Osteocyte (in vitro differentiated cells): ENCODE results near the gene UBN1. TPM values are rescaled to one million over a fixed set of nuclear protein-coding genes. Genes with fewer than 3 reads are reported as not detected.

Experiments
- DNase-seq: peaks from one replicate; pipeline ENCODE4 v3.0.0; 2021; ENCODE audit warnings: mixed read lengths; ENCODE audit not compliant: unreplicated experiment; ENCODE audit errors: extremely low spot score
- H3K27ac Mint-ChIP-seq: one replicate; pipeline ENCODE4 v1.8.0; 2021; ENCODE audit warnings: mild to moderate bottlenecking, mixed read lengths; ENCODE audit not compliant: unreplicated experiment
- H3K27me3 Mint-ChIP-seq: one replicate; pipeline ENCODE4 v1.8.0; 2021; ENCODE audit warnings: mixed read lengths; ENCODE audit not compliant: unreplicated experiment
- H3K36me3 Mint-ChIP-seq: one replicate; pipeline ENCODE4 v1.8.0; 2021; ENCODE audit warnings: mixed read lengths; ENCODE audit not compliant: unreplicated experiment
- H3K4me1 Mint-ChIP-seq: one replicate; pipeline ENCODE4 v1.8.0; 2021; ENCODE audit warnings: mixed read lengths; ENCODE audit not compliant: unreplicated experiment
- H3K4me3 Mint-ChIP-seq: one replicate; pipeline ENCODE4 v1.8.0; 2021; ENCODE audit warnings: mild to moderate bottlenecking, moderate library complexity, mixed read lengths; ENCODE audit not compliant: unreplicated experiment
- H3K9me3 Mint-ChIP-seq: one replicate; pipeline ENCODE4 v1.8.0; 2021; ENCODE audit warnings: mixed read lengths; ENCODE audit not compliant: unreplicated experiment
- total RNA-seq: library from RNA; stranded (reverse); gene quantifications from 2 replicates; pipeline ENCODE4 v1.2.1, GENCODE V29; 2021
- TF ChIP-seq, protein P1 (sequence below): fragments of 200-600 bp; sonication (generic); IDR thresholded peaks from 2 replicates; pipeline ENCODE4 v1.5.0; 2021; ENCODE audit warnings: antibody characterized with exemption, mild to moderate bottlenecking, moderate library complexity

UBN1 gene
- total RNA-seq, 1 donor from 2014 or later: 50.8 TPM

- H3K4me3 Mint-ChIP-seq: peak overlapping the region; percentile 48
- DNase-seq: no peak
- H3K4me1 Mint-ChIP-seq: peaks cover 19% of the 10 kb centered on the region
- no peak overlapping the region for H3K27ac Mint-ChIP-seq
- TF ChIP-seq, protein P1, sequence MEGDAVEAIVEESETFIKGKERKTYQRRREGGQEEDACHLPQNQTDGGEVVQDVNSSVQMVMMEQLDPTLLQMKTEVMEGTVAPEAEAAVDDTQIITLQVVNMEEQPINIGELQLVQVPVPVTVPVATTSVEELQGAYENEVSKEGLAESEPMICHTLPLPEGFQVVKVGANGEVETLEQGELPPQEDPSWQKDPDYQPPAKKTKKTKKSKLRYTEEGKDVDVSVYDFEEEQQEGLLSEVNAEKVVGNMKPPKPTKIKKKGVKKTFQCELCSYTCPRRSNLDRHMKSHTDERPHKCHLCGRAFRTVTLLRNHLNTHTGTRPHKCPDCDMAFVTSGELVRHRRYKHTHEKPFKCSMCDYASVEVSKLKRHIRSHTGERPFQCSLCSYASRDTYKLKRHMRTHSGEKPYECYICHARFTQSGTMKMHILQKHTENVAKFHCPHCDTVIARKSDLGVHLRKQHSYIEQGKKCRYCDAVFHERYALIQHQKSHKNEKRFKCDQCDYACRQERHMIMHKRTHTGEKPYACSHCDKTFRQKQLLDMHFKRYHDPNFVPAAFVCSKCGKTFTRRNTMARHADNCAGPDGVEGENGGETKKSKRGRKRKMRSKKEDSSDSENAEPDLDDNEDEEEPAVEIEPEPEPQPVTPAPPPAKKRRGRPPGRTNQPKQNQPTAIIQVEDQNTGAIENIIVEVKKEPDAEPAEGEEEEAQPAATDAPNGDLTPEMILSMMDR: no peak
- peaks cover 8% of the 10 kb centered on the region for H3K36me3 Mint-ChIP-seq
- no peaks in the 10 kb centered on the region for H3K9me3 Mint-ChIP-seq
- H3K27me3 Mint-ChIP-seq: no peaks in the 10 kb centered on the region
These were observed 46.8 kb upstream of the UBN1 start for GRCh38 chr16:4800290-4801041.

DNA sequence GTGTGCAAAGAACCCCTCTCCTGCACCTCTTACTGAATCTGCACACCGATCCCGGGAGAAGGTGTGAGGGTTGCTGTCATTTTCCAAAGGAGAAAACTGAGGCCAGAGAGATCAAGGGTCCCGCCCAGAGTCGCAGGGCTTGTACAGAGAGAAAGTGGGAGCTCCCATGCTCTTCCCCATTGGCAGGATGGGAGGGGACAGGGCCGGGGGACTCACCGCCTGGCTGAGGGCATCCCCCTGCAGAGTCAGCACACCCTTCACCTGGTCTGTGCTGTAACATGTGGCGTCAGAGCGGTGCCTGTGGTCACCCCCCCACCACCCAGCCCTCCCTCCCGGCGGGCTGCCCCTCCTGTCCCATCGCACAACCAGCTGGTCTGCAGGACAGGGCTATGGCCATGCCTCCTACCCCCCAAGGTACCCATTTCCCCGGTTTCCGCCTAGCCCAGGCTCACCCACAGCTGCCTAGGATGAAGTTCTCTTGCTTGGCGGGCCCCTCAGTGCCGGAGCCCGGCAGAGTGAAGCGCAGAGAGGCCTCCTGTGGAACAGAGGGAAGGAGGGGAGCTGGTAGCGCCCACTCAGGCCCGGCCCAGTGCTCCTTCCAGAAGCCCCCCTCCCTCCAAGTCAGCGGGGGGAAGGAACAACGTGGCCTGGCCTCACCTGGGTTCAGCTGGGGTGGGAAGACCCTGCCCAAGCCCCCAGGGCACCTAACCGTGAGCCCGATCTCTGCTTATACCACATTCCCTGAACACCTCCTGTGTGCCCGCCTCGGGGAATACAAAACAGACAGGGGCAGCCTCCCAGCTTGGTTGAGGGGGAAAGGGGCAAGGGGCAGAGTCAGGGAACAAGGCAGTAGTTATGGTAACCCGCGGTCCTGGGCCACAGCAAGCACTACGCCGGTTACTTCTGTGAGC is 46.0 kb upstream of the UBN1 start:
- H3K4me1 Mint-ChIP-seq: peaks cover 19% of the 10 kb centered on the region
- no peaks in the 10 kb centered on the region for H3K9me3 Mint-ChIP-seq
- TF ChIP-seq, protein P1: no peak
- peaks cover 10% of the 10 kb centered on the region for H3K36me3 Mint-ChIP-seq
- peak overlapping the region; percentile 84 for H3K4me3 Mint-ChIP-seq
- H3K27me3 Mint-ChIP-seq: no peaks in the 10 kb centered on the region
- DNase-seq: no peak
- H3K27ac Mint-ChIP-seq: no peak overlapping the region

DNA sequence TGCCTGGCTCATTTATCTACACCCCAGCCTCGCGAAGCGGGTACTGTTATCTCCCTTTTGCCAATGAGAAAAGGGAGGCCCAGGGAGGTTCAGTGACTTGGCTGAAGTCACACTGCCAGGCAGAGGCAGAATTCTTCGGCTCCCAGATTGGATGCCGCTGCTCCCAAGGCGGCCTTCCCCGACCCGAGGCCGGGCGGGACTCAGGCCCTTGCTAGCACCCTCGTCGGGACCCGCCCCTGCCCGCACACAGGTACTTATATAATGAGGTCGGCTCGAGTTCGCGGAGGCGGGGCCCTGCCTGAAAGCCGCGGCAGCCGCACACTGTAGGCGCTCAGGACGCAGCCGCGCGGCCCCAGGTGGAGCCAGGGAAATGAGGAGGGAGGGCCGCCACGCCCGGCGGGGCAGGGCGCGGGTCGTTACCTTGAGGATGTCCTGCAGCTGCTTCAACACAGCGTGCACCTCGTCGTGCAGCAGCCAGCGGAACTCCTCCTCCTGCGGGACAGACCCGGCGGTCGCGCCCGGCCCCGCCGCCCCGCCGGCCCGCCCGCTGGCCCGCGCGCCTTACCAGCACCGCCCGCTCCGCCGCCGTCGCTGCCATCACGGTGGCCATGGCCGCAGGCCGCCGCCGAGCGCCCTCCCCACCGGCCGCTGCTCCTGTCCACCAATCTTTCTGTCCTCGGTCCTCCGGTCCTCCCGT is 45.2 kb upstream of the UBN1 start, which contains the start of gene ROGDI:
Gene ROGDI (minus strand): TSS at position 672 of the 697 bp plus-strand sequence. CDS start 62 bp downstream, at position 610.
- Mint-ChIP-seq H3K9me3 (no peaks in the 10 kb centered on the region), H3K27me3 (no peaks in the 10 kb centered on the region), H3K27ac (peak within 1 kb of the TSS; percentile 87), H3K4me3 (peak within 1 kb of the TSS; percentile 84), H3K4me1 (peaks cover 19% of the 10 kb centered on the region), H3K36me3 (peaks cover 11% of the 10 kb centered on the region)
- no peak for DNase-seq
- TF ChIP-seq, protein P1: no peak

DNA sequence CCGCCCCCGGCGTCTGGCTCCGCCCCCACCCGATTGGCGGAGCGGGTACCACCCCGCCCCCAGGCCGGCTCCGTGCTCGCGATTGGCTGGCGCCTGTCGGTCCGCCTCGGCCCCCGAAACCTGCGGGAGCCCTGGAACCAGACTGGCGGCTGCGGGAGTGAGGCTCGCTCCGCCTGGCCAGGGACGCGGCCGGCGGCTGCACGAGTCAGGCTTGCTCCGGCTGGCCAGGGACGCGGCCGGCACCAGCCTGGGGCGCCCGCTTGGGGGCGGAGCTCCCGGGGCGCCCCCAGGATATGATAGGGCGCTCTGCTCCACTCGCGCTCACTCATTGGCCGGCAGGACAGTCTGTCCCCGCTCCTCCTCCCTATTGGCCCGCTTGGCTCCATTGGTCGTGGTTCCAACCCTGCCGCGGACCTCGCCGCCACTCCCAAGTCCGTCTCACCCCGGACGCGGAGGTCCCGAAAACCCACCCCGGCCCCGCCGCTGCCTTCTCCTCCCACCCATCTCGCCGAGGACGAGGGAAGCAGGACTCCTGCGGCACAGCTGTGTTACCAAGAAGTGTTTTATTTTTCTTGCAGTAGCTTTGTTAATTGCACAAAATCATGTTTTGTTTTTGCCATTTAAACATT is 44.5 kb upstream of the UBN1 start:
- peak; percentile 96 for DNase-seq
- H3K27me3 Mint-ChIP-seq: no peaks in the 10 kb centered on the region
- peaks cover 18% of the 10 kb centered on the region for H3K36me3 Mint-ChIP-seq
- peaks cover 19% of the 10 kb centered on the region for H3K4me1 Mint-ChIP-seq
- TF ChIP-seq, protein P1: peak; percentile 18
- peak overlapping the region; percentile 87 for H3K27ac Mint-ChIP-seq
- H3K4me3 Mint-ChIP-seq: peak overlapping the region; percentile 82
- no peaks in the 10 kb centered on the region for H3K9me3 Mint-ChIP-seq
